ENCODE results near the gene SNRNP25. TPM values are rescaled to one million over a fixed set of nuclear protein-coding genes. Genes with fewer than 3 reads are reported as not detected.

Gene SNRNP25
- total RNA-seq, 2 donors from 2014 or later = 54.2 to 66.4 TPM

GRCh38 chr16:76535-77272 is 23.1 kb downstream of the SNRNP25 start:
- Histone ChIP-seq H3K9me3 (ENCODE audit: control insufficient read depth, low read length) (no peaks in the 10 kb centered on the region), H3K36me3 (ENCODE audit: control insufficient read depth, insufficient read depth, low read length) (peaks cover 12% of the 10 kb centered on the region), H3K4me3 (ENCODE audit: low read length) (peak overlapping the region; percentile 85), H3K4me1 (ENCODE audit: control insufficient read depth, insufficient read depth, low read length) (peaks cover 22% of the 10 kb centered on the region), H3K27ac (ENCODE audit: low read depth, low read length) (no peak overlapping the region), H3K27me3 (ENCODE audit: control insufficient read depth, insufficient read depth, low read length, poor library complexity, severe bottlenecking) (no peaks in the 10 kb centered on the region), H3K9ac (ENCODE audit: extremely low read depth, low read length, poor library complexity, severe bottlenecking) (no peak overlapping the region)
- no peaks in the 10 kb centered on the region for H3K9me3 Mint-ChIP-seq
- peaks cover 10% of the 10 kb centered on the region for H3K36me3 Mint-ChIP-seq (ENCODE audit: low read depth)
- peak overlapping the region; percentile 95 for H3K27ac Mint-ChIP-seq
- 76 to 80% methylated on average over 8 to 13 of the region's 13 CpGs for WGBS, 2 experiments (ENCODE audit: insufficient coverage in 1 of 2, insufficient read length in 1 of 2)
- no peaks in the 10 kb centered on the region for H3K27me3 Mint-ChIP-seq (ENCODE audit: insufficient read depth)
- TF ChIP-seq CTCF (conservative IDR thresholded peaks at IDR 0.05) = no peak
- DNase-seq = peak; percentile 72
- H3K4me1 Mint-ChIP-seq = peaks cover 40% of the 10 kb centered on the region
- H3K4me3 Mint-ChIP-seq = peak overlapping the region; percentile 75

DNA sequence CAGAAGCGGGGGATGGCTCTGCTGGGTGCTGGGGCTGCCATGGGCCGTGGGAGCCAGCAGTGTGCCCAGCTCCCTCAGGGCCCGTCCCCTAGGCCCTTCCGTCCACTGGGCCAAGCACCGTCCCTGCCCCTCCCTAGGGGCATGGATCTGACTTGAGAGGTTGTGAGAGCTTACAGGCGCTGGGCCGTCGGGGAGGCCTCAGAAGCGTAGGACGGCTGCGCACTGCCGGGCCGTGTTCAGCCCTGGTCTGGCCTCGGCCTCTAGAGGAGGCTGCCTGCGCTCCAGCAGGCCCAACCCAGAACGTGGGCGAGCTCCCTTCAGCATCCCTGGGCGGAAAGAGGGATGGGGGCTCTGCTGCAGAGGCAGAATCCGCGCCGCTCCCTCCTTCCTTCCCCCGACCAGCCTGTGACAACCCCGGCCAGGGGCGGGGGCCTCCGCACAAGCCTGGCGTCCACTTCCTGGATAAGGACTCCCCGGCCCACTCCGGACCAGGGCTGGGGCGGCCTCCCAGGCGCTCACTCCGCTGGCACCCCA is 23.7 kb downstream of the SNRNP25 start:
- Mint-ChIP-seq H3K36me3 (ENCODE audit: low read depth) (peaks cover 10% of the 10 kb centered on the region), H3K27ac (no peak overlapping the region), H3K4me3 (peak overlapping the region; percentile 75), H3K27me3 (ENCODE audit: insufficient read depth) (no peaks in the 10 kb centered on the region), H3K9me3 (no peaks in the 10 kb centered on the region), H3K4me1 (peaks cover 40% of the 10 kb centered on the region)
- H3K4me1 ChIP-seq (ENCODE audit: control insufficient read depth, insufficient read depth, low read length) = peaks cover 22% of the 10 kb centered on the region
- peak overlapping the region; percentile 45 for H3K9ac ChIP-seq (ENCODE audit: extremely low read depth, low read length, poor library complexity, severe bottlenecking)
- TF ChIP-seq CTCF (conservative IDR thresholded peaks at IDR 0.05) = no peak
- H3K27me3 ChIP-seq (ENCODE audit: control insufficient read depth, insufficient read depth, low read length, poor library complexity, severe bottlenecking) = no peaks in the 10 kb centered on the region
- peak overlapping the region; percentile 85 for H3K4me3 ChIP-seq (ENCODE audit: low read length)
- peak; percentile 85 for DNase-seq
- H3K9me3 ChIP-seq (ENCODE audit: control insufficient read depth, low read length) = no peaks in the 10 kb centered on the region
- WGBS, 2 experiments (ENCODE audit: insufficient coverage in 1 of 2, insufficient read length in 1 of 2) = 50 to 56% methylated on average over 19 to 31 of the region's 31 CpGs
- H3K27ac ChIP-seq (ENCODE audit: low read depth, low read length) = peak overlapping the region; percentile 24
- peaks cover 12% of the 10 kb centered on the region for H3K36me3 ChIP-seq (ENCODE audit: control insufficient read depth, insufficient read depth, low read length)

GRCh38 chr16:77807-78443 is 24.3 kb downstream of the SNRNP25 start, which contains the start of gene MPG:
TSS of gene MPG (plus strand) at chr16:78225. CDS start at chr16:78310, 85 bp downstream.
- Mint-ChIP-seq H3K9me3 (no peaks in the 10 kb centered on the region), H3K4me1 (peaks cover 38% of the 10 kb centered on the region), H3K27me3 (ENCODE audit: insufficient read depth) (no peaks in the 10 kb centered on the region), H3K4me3 (peak within 1 kb of the TSS; percentile 75), H3K27ac (peak within 1 kb of the TSS; percentile 52), H3K36me3 (ENCODE audit: low read depth) (peaks cover 14% of the 10 kb centered on the region)
- H3K36me3 ChIP-seq (ENCODE audit: control insufficient read depth, insufficient read depth, low read length) = peaks cover 12% of the 10 kb centered on the region
- WGBS, 2 experiments (ENCODE audit: insufficient coverage in 1 of 2, insufficient read length in 1 of 2) = 0 to 1% methylated on average over 27 to 83 of the region's 83 CpGs
- no peaks in the 10 kb centered on the region for H3K27me3 ChIP-seq (ENCODE audit: control insufficient read depth, insufficient read depth, low read length, poor library complexity, severe bottlenecking)
- DNase-seq = peak; percentile 93
- peak within 1 kb of the TSS; percentile 45 for H3K9ac ChIP-seq (ENCODE audit: extremely low read depth, low read length, poor library complexity, severe bottlenecking)
- H3K4me3 ChIP-seq (ENCODE audit: low read length) = peak within 1 kb of the TSS; percentile 85
- no peaks in the 10 kb centered on the region for H3K9me3 ChIP-seq (ENCODE audit: control insufficient read depth, low read length)
- TF ChIP-seq CTCF (conservative IDR thresholded peaks at IDR 0.05) = no peak
- H3K4me1 ChIP-seq (ENCODE audit: control insufficient read depth, insufficient read depth, low read length) = peaks cover 22% of the 10 kb centered on the region
- H3K27ac ChIP-seq (ENCODE audit: low read depth, low read length) = peak within 1 kb of the TSS; percentile 24
